Uterus (tissue), 2 donors: ENCODE results near the gene DCDC2.

Source experiments
- CTCF ChIP-seq, 4 experiments: fragments of 200-600 bp in 2 of 4; fragments of 450-650 bp in 2 of 4; sonication (generic) in 2 of 4; IDR thresholded peaks; one replicate each; pipeline ENCODE4 v1.5.1; 2016 to 2019; ENCODE audit warnings: antibody characterized with exemption in 4 of 4, mild to moderate bottlenecking in 2 of 4, moderate library complexity in 1 of 4
- POLR2A ChIP-seq, 2 donors: fragments of 450-650 bp; IDR thresholded peaks; one replicate each; pipeline ENCODE4 v1.6.1; 2016; ENCODE audit warnings: antibody characterized with exemption in 2 of 2, mild to moderate bottlenecking in 1 of 2, moderate library complexity in 1 of 2

- no peak for TF ChIP-seq CTCF (IDR thresholded peaks at IDR 0.05)
- no peak for TF ChIP-seq POLR2A (IDR thresholded peaks at IDR 0.05)
Measured at GRCh38 chr6:24147511-24148153, 210.2 kb downstream of the DCDC2 start.
